ENCODE results near the gene TEPSIN. TPM values are rescaled to one million over a fixed set of nuclear protein-coding genes. Genes with fewer than 3 reads are reported as not detected.

The TEPSIN gene
- total RNA-seq, 2 donors from 2014 or later = 30.0 to 45.0 TPM

DNA sequence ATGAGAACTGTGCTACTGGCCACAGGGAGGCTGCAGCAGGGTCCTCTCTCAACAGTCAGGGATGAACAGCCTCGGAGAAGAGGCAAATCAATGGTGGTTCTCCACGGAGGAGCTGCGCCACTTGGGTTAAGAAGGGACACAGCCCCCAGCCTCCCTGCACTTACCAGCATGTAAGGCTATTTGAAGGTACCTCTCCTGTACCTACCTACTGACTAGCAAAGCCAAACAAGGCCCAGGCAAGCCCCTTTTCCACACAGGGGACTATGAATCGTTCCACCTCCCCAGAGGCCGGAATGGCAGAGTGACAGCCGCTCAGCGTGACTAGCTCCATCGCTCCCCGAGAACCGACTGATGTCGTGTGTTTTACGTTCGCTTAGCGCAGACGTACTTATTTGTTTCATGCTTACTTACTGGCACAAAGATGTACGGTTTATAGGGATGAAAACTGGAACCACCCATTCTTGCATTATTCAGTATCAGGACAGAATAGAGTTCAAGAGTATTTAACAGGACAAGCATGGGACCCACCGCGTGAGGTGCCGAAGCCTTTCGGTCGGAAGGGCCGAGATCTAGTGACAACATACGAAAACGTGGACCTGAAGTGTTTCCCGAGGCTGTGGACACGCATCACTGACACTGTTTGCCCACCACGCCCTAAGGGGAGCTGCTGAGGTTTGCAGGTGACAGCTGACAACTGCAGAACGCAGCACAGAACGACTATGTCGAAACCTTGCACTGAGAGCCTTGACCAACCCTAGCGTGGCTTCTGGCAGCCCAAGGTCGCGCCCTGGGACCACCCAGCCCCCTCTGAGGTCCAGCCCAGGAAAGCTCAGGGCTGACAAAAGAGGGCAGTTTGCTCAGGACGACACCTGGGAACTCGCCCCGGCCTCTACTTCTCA lies 1.0 kb downstream of the TEPSIN start:
- Mint-ChIP-seq H3K4me3 (peak overlapping the region; percentile 82), H3K36me3 (ENCODE audit: low read depth) (peaks cover 4% of the 10 kb centered on the region), H3K27me3 (ENCODE audit: insufficient read depth) (no peaks in the 10 kb centered on the region), H3K4me1 (peaks cover 7% of the 10 kb centered on the region), H3K27ac (no peak overlapping the region), H3K9me3 (no peaks in the 10 kb centered on the region)
- Histone ChIP-seq H3K4me3 (ENCODE audit: low read length) (peak overlapping the region; percentile 93), H3K4me1 (ENCODE audit: control insufficient read depth, insufficient read depth, low read length) (peaks cover 7% of the 10 kb centered on the region), H3K9me3 (ENCODE audit: control insufficient read depth, low read length) (no peaks in the 10 kb centered on the region), H3K27ac (ENCODE audit: low read depth, low read length) (no peak overlapping the region), H3K36me3 (ENCODE audit: control insufficient read depth, insufficient read depth, low read length) (peaks cover 6% of the 10 kb centered on the region), H3K27me3 (ENCODE audit: control insufficient read depth, insufficient read depth, low read length, poor library complexity, severe bottlenecking) (no peaks in the 10 kb centered on the region), H3K9ac (ENCODE audit: extremely low read depth, low read length, poor library complexity, severe bottlenecking) (peak overlapping the region; percentile 66)
- no peak for DNase-seq
- 64 to 69% methylated on average over 24 to 36 of the region's 36 CpGs for WGBS, 2 experiments (ENCODE audit: insufficient coverage in 1 of 2, insufficient read length in 1 of 2)
- TF ChIP-seq, protein P1, sequence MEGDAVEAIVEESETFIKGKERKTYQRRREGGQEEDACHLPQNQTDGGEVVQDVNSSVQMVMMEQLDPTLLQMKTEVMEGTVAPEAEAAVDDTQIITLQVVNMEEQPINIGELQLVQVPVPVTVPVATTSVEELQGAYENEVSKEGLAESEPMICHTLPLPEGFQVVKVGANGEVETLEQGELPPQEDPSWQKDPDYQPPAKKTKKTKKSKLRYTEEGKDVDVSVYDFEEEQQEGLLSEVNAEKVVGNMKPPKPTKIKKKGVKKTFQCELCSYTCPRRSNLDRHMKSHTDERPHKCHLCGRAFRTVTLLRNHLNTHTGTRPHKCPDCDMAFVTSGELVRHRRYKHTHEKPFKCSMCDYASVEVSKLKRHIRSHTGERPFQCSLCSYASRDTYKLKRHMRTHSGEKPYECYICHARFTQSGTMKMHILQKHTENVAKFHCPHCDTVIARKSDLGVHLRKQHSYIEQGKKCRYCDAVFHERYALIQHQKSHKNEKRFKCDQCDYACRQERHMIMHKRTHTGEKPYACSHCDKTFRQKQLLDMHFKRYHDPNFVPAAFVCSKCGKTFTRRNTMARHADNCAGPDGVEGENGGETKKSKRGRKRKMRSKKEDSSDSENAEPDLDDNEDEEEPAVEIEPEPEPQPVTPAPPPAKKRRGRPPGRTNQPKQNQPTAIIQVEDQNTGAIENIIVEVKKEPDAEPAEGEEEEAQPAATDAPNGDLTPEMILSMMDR (conservative IDR thresholded peaks at IDR 0.05) = no peak

DNA sequence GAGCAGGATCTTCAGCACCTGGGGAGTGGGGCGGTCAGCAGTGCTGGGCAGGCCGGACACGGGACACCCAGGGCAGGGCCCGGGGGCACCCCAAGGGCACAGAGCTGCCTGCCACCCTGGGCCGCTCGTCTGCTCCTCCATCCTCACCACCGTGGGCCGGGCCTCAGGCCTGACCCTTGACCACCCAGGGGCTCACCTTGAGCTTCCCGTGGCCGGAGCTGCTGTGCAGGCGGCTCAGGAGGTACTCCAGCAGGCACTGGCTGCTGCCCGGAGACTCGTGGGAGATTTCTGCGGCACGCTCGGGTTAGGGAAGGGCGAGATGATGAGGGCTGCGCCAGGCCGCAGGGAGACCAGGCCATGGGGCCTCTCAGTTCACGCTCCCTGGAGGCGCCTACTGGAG lies 2.1 kb downstream of the TEPSIN start:
- Mint-ChIP-seq H3K9me3 (no peaks in the 10 kb centered on the region), H3K4me3 (no peak overlapping the region), H3K36me3 (ENCODE audit: low read depth) (peaks cover 4% of the 10 kb centered on the region), H3K27ac (no peak overlapping the region), H3K27me3 (ENCODE audit: insufficient read depth) (no peaks in the 10 kb centered on the region), H3K4me1 (peaks cover 7% of the 10 kb centered on the region)
- peaks cover 7% of the 10 kb centered on the region for H3K4me1 ChIP-seq (ENCODE audit: control insufficient read depth, insufficient read depth, low read length)
- no peak overlapping the region for H3K4me3 ChIP-seq (ENCODE audit: low read length)
- no peaks in the 10 kb centered on the region for H3K9me3 ChIP-seq (ENCODE audit: control insufficient read depth, low read length)
- no peaks in the 10 kb centered on the region for H3K27me3 ChIP-seq (ENCODE audit: control insufficient read depth, insufficient read depth, low read length, poor library complexity, severe bottlenecking)
- H3K36me3 ChIP-seq (ENCODE audit: control insufficient read depth, insufficient read depth, low read length) = peaks cover 6% of the 10 kb centered on the region
- H3K27ac ChIP-seq (ENCODE audit: low read depth, low read length) = no peak overlapping the region
- WGBS, 2 experiments (ENCODE audit: insufficient coverage in 1 of 2, insufficient read length in 1 of 2) = 95 to 98% methylated on average over 15 to 21 of the region's 21 CpGs
- no peak for DNase-seq
- TF ChIP-seq, protein P1 (conservative IDR thresholded peaks at IDR 0.05) = no peak
- no peak overlapping the region for H3K9ac ChIP-seq (ENCODE audit: extremely low read depth, low read length, poor library complexity, severe bottlenecking)

DNA sequence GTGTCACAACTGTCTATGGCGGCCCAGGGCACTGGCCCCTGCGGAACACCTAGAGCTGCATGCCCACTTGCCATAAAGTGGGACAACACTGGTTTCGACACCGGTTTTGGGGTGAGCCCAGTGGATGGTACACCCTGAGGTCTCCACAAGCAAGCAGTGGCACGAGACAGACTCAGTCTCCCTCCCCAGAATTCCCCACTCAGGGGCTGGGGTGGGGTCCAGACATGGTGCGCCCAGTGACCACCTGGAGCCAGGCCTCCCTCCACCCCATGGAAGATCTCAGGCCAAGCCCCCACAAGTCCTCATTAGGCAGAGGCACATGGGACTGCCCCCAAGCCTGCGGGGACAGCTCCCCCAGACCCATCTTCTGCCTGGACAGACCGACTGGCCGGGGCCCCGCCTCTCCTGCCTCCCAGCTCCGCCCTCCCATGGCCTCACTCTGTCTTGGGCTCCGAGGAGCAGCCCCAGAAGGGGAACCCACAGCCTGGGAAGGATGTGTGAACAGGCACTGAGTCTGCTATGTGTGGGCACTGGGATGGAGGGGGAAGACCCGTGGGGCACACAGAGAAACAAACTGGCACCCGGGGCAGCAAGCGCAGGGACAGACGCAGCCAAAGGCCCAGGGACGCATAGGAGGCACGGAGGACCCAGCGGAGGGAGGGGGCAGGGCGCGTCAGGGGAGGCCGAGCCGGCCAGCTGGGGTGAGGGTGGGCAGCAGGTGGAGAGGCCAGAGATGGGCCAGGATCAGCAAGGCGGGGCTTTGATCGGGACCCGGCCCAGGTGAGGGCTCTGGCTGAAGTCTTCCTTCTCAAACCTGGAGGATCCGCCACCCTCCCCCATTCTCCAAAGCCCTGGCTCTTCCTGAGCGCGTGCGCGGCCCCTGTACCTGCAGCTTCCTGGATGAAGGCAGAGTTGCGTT lies 2.8 kb downstream of the TEPSIN start:
- Mint-ChIP-seq H3K36me3 (ENCODE audit: low read depth) (peaks cover 5% of the 10 kb centered on the region), H3K27me3 (ENCODE audit: insufficient read depth) (no peaks in the 10 kb centered on the region), H3K4me3 (no peak overlapping the region), H3K27ac (no peak overlapping the region), H3K4me1 (peaks cover 7% of the 10 kb centered on the region), H3K9me3 (no peaks in the 10 kb centered on the region)
- TF ChIP-seq, protein P1 (conservative IDR thresholded peaks at IDR 0.05) = no peak
- Histone ChIP-seq H3K36me3 (ENCODE audit: control insufficient read depth, insufficient read depth, low read length) (peaks cover 7% of the 10 kb centered on the region), H3K9me3 (ENCODE audit: control insufficient read depth, low read length) (no peaks in the 10 kb centered on the region), H3K27me3 (ENCODE audit: control insufficient read depth, insufficient read depth, low read length, poor library complexity, severe bottlenecking) (no peaks in the 10 kb centered on the region), H3K4me3 (ENCODE audit: low read length) (no peak overlapping the region), H3K9ac (ENCODE audit: extremely low read depth, low read length, poor library complexity, severe bottlenecking) (no peak overlapping the region), H3K27ac (ENCODE audit: low read depth, low read length) (no peak overlapping the region), H3K4me1 (ENCODE audit: control insufficient read depth, insufficient read depth, low read length) (peaks cover 7% of the 10 kb centered on the region)
- 94% methylated on average over 15 to 32 of the region's 32 CpGs for WGBS, 2 experiments (ENCODE audit: insufficient coverage in 1 of 2, insufficient read length in 1 of 2)
- DNase-seq = no peak

Data from endodermal cell (in vitro differentiated cells).